GM13976 (cell line): ENCODE data around the gene PELI3.

Source experiments
- DNase-seq: peaks from one replicate; pipeline ENCODE4 v3.0.0; 2012; ENCODE audit warnings: low spot score
- in situ Hi-C: fragments of 300-500 bp; cut with MboI; formaldehyde crosslinking; loops from one replicate; pipeline ENCODE4 v1.12.0; 2022; ENCODE audit warnings: low sequenced_read_pairs, mixed read lengths, inconsistent platforms; ENCODE audit not compliant: unreplicated experiment
- TF ChIP-seq, protein P1 (sequence below): IDR thresholded peaks from 2 replicates; pipeline ENCODE4 v1.5.1; 2012; ENCODE audit warnings: borderline replicate concordance, mild to moderate bottlenecking; ENCODE audit not compliant: insufficient read depth; ENCODE audit errors: extremely low read depth, missing control alignments, control extremely low read depth

The PELI3 gene

DNA sequence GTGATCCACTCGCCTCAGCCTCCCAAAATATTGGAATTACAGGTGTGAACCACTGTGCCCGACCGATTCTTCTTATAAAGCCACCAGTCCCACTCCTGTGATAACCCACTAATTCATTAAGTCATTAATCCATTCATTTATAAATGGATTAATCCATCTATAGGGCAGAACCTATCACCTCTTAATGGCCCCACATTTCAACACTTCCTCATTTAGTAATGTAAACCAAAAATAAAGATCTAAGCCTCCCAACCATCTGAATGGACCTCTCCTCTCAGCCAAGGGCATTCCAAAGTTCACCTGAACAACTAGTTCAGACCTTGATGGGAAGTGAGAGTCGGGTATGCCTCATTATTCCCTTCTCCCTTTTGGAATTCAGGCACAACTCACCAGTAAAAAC is 18.2 kb upstream of the PELI3 start:
- DNase-seq = no peak
- TF ChIP-seq, protein P1, sequence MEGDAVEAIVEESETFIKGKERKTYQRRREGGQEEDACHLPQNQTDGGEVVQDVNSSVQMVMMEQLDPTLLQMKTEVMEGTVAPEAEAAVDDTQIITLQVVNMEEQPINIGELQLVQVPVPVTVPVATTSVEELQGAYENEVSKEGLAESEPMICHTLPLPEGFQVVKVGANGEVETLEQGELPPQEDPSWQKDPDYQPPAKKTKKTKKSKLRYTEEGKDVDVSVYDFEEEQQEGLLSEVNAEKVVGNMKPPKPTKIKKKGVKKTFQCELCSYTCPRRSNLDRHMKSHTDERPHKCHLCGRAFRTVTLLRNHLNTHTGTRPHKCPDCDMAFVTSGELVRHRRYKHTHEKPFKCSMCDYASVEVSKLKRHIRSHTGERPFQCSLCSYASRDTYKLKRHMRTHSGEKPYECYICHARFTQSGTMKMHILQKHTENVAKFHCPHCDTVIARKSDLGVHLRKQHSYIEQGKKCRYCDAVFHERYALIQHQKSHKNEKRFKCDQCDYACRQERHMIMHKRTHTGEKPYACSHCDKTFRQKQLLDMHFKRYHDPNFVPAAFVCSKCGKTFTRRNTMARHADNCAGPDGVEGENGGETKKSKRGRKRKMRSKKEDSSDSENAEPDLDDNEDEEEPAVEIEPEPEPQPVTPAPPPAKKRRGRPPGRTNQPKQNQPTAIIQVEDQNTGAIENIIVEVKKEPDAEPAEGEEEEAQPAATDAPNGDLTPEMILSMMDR = no peak

DNA sequence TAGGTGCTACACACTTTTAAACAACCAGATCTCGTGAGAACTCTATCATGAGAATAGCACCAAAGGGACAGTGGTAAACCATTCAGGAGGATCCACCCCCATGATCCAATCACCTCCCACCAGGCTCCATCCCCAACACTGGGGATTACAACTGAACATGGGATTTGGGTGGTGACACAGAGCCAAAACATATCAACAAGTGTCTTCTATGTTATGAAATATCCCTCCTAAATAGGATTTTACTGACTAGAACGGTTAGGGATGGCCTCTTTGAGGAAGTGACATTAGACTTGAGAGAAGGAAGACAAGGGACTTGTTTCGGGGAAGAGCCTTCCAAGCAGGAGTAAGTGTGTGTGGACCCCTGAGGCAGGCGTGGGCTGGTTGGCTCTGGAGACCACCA is 16.1 kb upstream of the PELI3 start:
- in situ Hi-C loops = no loop called here
- DNase-seq = no peak
- TF ChIP-seq, protein P1 = no peak

More for the DNA sequence above, 18.2 kb upstream of the PELI3 start:
- in situ Hi-C loops = no loop called here

DNA sequence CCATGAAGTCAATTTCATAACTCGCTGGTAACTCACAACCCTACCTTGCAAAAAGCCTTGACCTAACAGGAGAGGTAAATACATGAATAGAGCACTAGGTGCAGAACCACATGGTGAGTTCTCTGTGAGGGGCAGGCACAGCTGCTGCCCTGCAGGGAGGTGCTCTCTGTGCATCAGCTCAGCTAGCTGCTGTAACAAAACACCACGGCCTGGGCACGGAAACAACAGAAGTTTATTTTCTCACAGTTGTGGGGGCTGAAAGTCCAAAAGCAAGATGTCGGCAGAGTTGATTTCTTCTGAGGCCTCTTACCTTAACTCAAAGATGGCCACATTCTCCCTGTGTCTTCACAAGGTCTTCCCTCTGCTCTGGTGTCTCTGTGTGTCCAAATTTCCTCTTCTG is 15.0 kb upstream of the PELI3 start:
- TF ChIP-seq, protein P1 = no peak
- no peak for DNase-seq
- in situ Hi-C loops = no loop called here

DNA sequence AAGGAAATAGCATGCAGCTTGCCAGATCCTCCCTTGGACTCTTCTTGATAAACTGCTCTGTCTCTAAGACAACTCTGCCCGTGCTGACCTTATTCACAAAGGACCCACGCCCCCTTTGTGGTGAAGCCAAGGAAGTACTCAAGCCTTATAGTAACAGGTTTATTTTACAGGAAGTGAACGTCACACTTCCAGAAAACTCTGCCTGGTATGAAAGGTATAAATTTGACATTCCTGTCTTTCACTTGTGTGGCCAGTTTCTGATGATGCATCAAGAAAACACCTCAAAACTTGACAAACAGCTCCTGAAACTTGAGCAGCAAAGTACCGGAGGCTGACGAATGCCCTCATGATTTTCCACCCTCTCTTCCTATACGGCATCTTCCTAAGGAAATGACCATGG is 12.5 kb upstream of the PELI3 start:
- TF ChIP-seq, protein P1 = no peak
- DNase-seq = no peak
- in situ Hi-C loops = no loop called here

DNA sequence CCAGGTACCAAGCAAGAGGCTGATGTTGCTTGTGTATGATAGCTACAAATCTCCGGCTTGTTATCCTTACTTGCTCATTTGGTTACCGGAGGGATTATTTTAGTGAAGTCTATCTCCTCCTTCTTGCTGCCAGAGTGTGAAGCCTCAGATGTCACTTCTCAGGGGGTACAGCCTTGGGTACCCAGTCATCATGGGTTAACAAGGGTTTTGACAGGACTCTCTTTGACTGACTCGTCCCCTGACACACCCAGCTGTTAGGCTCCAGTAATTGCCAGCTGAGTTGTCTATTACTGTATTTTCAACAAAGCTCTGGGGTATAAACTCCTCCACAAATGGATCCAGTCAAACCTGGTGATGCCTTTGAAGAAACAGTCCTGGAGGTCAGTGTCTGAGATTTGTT is 11.9 kb upstream of the PELI3 start:
- no peak for DNase-seq
- in situ Hi-C loops = no loop called here
- TF ChIP-seq, protein P1 = no peak

DNA sequence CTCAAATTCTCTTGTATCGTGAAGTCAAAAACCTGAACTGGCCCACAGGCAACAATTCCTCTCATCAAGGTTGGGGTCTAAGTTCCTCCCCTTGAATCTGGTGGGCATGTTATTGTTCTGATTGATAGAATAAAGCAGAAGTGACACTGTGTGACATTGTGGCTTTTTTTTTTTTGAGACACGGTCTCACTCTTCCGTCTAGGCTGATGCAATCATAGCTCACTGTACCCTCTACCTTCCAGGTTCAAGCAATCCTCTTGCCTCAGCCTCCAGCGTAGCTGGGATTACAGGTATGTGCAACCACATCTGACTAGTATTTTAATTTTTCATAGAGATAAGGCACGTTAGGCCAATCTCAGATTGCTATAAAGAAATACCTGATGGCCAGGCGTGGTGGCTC is 8.9 kb upstream of the PELI3 start:
- DNase-seq = no peak
- in situ Hi-C loops = no loop called here
- TF ChIP-seq, protein P1 = no peak

DNA sequence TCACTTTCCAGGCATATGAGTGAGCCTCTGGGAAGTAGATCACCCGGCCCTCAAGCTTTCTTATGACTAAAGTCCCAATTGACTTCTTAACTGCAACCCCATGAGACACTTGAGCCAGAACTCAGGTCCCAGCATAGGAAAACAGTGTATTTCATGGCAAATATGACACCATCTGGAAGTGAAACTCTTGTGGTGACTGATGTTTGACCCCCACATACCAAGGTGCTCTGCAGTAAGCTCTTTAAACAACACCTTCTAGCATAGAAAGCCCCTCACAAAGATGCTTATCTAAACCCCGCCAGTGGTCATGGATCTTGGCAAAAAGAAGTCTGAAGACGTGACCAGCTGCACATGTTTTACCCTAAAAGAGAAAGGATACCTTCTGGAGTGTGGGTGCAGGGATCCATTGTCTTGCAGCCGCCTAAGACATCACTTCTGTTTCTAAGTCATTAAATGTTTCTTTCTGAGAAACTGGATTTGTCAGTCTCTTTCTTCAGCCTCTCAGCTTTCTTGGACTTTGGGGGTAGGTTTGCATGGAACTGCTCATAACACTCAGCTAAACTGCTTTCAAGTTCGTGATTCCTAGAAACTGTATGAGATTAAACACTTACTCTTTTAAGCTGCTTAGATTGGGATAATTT is 7.4 kb upstream of the PELI3 start:
- TF ChIP-seq, protein P1 = no peak
- in situ Hi-C loops = no loop called here
- DNase-seq = no peak
